Measurements from ENCODE around the gene FAM13B.
A peak's percentile ranks its signal among the peaks of the same experiment; 100 is the strongest.

FAM13B gene

DNA sequence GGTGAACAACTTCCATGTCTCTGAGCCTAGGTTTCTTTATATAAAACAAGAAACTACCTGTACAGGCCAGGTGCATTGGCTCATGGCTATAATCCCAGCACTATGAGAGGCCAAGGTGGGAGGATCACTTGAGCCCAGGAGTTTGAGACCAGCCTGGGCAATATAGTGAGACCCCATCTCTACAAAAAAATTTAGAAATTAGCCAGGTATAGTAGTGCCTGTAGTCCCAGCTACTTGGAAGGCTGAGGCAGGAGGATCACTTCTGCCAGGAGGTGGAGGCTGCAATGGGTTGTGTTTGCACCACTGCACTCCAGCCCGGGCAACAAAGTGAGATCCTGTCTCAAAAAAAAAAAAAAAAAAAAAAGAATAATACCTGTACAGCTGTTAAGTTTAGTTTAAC lies 11.1 kb downstream of the FAM13B start:
- H3K27me3 ChIP-seq (ENCODE audit: insufficient read depth, low read length, poor library complexity, severe bottlenecking): no peaks in the 10 kb centered on the region
- TF ChIP-seq, protein P1, sequence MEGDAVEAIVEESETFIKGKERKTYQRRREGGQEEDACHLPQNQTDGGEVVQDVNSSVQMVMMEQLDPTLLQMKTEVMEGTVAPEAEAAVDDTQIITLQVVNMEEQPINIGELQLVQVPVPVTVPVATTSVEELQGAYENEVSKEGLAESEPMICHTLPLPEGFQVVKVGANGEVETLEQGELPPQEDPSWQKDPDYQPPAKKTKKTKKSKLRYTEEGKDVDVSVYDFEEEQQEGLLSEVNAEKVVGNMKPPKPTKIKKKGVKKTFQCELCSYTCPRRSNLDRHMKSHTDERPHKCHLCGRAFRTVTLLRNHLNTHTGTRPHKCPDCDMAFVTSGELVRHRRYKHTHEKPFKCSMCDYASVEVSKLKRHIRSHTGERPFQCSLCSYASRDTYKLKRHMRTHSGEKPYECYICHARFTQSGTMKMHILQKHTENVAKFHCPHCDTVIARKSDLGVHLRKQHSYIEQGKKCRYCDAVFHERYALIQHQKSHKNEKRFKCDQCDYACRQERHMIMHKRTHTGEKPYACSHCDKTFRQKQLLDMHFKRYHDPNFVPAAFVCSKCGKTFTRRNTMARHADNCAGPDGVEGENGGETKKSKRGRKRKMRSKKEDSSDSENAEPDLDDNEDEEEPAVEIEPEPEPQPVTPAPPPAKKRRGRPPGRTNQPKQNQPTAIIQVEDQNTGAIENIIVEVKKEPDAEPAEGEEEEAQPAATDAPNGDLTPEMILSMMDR (conservative IDR thresholded peaks at IDR 0.05; ENCODE audit: low read length): no peak
- no peak for TF ChIP-seq EZH2phosphoT487 (IDR thresholded peaks at IDR 0.05; ENCODE audit: borderline replicate concordance)
- no peaks in the 10 kb centered on the region for H3F3A ChIP-seq (ENCODE audit: low read depth)
- H3K4me2 ChIP-seq (ENCODE audit: low read depth, low read length, poor library complexity, severe bottlenecking): peak overlapping the region; percentile 50
- no peak overlapping the region for H2AFZ ChIP-seq (ENCODE audit: low read length)
- H3K4me1 ChIP-seq (ENCODE audit: insufficient read depth, low read length, poor library complexity, severe bottlenecking): peaks cover 32% of the 10 kb centered on the region
- no peak overlapping the region for H3K9ac ChIP-seq (ENCODE audit: low read depth, low read length, poor library complexity, severe bottlenecking)
- H3K36me3 ChIP-seq (ENCODE audit: insufficient read depth, low read length): peaks cover 44% of the 10 kb centered on the region
- H3K79me2 ChIP-seq (ENCODE audit: insufficient read depth, low read length): peaks cover 96% of the 10 kb centered on the region
- H3K9me2 ChIP-seq (replicated peaks; ENCODE audit: low read depth, low read length): no peaks in the 10 kb centered on the region
- peaks cover 75% of the 10 kb centered on the region for H4K20me1 ChIP-seq (ENCODE audit: insufficient read depth, low read length, poor library complexity, severe bottlenecking)
- no peak overlapping the region for H3K4me3 ChIP-seq (ENCODE audit: low read length, poor library complexity, severe bottlenecking)
- peaks cover 4% of the 10 kb centered on the region; the same call in 1 of the 2 replicates for H3K9me3 ChIP-seq (ENCODE audit: insufficient read depth, low read depth, low read length)

DNA sequence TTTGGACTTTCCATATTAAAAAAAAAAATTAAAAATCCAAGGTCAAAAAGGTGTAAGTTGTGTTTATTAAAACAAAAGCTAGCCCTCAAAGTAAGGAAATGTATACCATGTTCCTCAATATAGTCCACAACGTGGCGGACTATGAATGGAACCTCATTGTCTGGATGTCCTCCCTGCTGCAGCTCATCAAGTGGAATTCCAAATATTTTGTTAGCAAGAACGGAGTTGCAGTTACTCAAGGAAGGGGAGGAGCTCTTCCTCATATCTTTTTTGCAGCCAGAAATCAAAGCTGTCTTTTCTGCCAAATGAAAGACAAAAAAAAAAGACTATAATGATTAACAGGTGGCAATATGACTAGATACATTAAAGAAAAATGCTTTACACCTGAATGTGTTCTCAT lies 14.0 kb downstream of the FAM13B start:
- Histone ChIP-seq H3K79me2 (ENCODE audit: insufficient read depth, low read length) (peaks cover 94% of the 10 kb centered on the region), H3K27me3 (ENCODE audit: insufficient read depth, low read length, poor library complexity, severe bottlenecking) (no peaks in the 10 kb centered on the region), H2AFZ (ENCODE audit: low read length) (no peak overlapping the region), H3K4me3 (ENCODE audit: low read length, poor library complexity, severe bottlenecking) (no peak overlapping the region), H3K36me3 (ENCODE audit: insufficient read depth, low read length) (peaks cover 72% of the 10 kb centered on the region), H3K4me1 (ENCODE audit: insufficient read depth, low read length, poor library complexity, severe bottlenecking) (peaks cover 13% of the 10 kb centered on the region), H3K9me2 (replicated peaks; ENCODE audit: low read depth, low read length) (no peaks in the 10 kb centered on the region), H3K9me3 (ENCODE audit: insufficient read depth, low read depth, low read length) (no peaks in the 10 kb centered on the region), H3K9ac (ENCODE audit: low read depth, low read length, poor library complexity, severe bottlenecking) (no peak overlapping the region), H3K4me2 (ENCODE audit: low read depth, low read length, poor library complexity, severe bottlenecking) (no peak overlapping the region), H4K20me1 (ENCODE audit: insufficient read depth, low read length, poor library complexity, severe bottlenecking) (peaks cover 84% of the 10 kb centered on the region), H3F3A (ENCODE audit: low read depth) (no peaks in the 10 kb centered on the region)
- no peak for TF ChIP-seq EZH2phosphoT487 (IDR thresholded peaks at IDR 0.05; ENCODE audit: borderline replicate concordance)
- TF ChIP-seq, protein P1 (conservative IDR thresholded peaks at IDR 0.05; ENCODE audit: low read length): no peak

DNA sequence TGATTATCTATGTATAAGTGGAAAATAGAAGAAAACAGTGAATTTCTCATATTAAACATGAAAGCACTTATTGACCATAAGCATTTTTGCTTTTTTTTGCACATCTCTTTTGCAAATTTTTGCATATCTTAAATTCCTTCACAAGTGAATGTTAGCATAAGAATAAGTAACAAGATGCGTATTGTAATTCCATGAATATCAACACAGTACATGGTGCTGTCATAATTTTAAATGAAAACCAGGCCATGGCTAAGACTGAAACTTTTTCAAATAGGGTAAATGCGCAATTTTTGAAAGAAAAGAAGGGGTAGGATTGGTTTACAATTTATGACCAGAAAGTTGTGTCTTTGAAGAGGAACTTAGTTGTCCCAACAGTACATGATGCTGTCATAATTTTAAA lies 17.0 kb downstream of the FAM13B start:
- Histone ChIP-seq H3K9me2 (replicated peaks; ENCODE audit: low read depth, low read length) (no peaks in the 10 kb centered on the region), H3K9me3 (ENCODE audit: insufficient read depth, low read depth, low read length) (no peaks in the 10 kb centered on the region), H3K36me3 (ENCODE audit: insufficient read depth, low read length) (peaks cover 90% of the 10 kb centered on the region), H3K27me3 (ENCODE audit: insufficient read depth, low read length, poor library complexity, severe bottlenecking) (no peaks in the 10 kb centered on the region), H3F3A (ENCODE audit: low read depth) (no peaks in the 10 kb centered on the region), H4K20me1 (ENCODE audit: insufficient read depth, low read length, poor library complexity, severe bottlenecking) (peaks cover 69% of the 10 kb centered on the region), H3K4me3 (ENCODE audit: low read length, poor library complexity, severe bottlenecking) (no peak overlapping the region), H3K9ac (ENCODE audit: low read depth, low read length, poor library complexity, severe bottlenecking) (no peak overlapping the region), H2AFZ (ENCODE audit: low read length) (no peak overlapping the region), H3K79me2 (ENCODE audit: insufficient read depth, low read length) (peaks cover 83% of the 10 kb centered on the region), H3K4me1 (ENCODE audit: insufficient read depth, low read length, poor library complexity, severe bottlenecking) (no peaks in the 10 kb centered on the region), H3K4me2 (ENCODE audit: low read depth, low read length, poor library complexity, severe bottlenecking) (no peak overlapping the region)
- TF ChIP-seq EZH2phosphoT487 (IDR thresholded peaks at IDR 0.05; ENCODE audit: borderline replicate concordance): no peak
- TF ChIP-seq, protein P1 (conservative IDR thresholded peaks at IDR 0.05; ENCODE audit: low read length): no peak

Measured in Loucy (cell line).